ENCODE data around the gene HDAC8. TPM values are rescaled to one million over a fixed set of nuclear protein-coding genes. Genes with fewer than 3 reads are reported as not detected.
A peak's percentile ranks its signal among the peaks of the same experiment; 100 is the strongest.

HDAC8 gene
- total RNA-seq, 6 experiments from 2014 or later = 14.4 to 20.7 (median 17.8) TPM

GRCh38 chrX:72313707-72314641 lies 258.7 kb downstream of the HDAC8 start:
- no peak overlapping the region for H3K27ac Mint-ChIP-seq
- no peaks in the 10 kb centered on the region for H3K36me3 Mint-ChIP-seq (ENCODE audit: low read depth)
- H3K4me3 Mint-ChIP-seq = no peak overlapping the region
- no peaks in the 10 kb centered on the region for H3K4me1 Mint-ChIP-seq (ENCODE audit: low read depth)
- H3K9me3 Mint-ChIP-seq = no peaks in the 10 kb centered on the region
- TF ChIP-seq, protein P1, sequence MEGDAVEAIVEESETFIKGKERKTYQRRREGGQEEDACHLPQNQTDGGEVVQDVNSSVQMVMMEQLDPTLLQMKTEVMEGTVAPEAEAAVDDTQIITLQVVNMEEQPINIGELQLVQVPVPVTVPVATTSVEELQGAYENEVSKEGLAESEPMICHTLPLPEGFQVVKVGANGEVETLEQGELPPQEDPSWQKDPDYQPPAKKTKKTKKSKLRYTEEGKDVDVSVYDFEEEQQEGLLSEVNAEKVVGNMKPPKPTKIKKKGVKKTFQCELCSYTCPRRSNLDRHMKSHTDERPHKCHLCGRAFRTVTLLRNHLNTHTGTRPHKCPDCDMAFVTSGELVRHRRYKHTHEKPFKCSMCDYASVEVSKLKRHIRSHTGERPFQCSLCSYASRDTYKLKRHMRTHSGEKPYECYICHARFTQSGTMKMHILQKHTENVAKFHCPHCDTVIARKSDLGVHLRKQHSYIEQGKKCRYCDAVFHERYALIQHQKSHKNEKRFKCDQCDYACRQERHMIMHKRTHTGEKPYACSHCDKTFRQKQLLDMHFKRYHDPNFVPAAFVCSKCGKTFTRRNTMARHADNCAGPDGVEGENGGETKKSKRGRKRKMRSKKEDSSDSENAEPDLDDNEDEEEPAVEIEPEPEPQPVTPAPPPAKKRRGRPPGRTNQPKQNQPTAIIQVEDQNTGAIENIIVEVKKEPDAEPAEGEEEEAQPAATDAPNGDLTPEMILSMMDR (IDR thresholded peaks at IDR 0.05) = no peak
- no peaks in the 10 kb centered on the region; the same call in 1 of the 2 replicates for H3K27me3 Mint-ChIP-seq (ENCODE audit: insufficient read depth)
- DNase-seq = no peak

GRCh38 chrX:72312311-72312940 lies 260.2 kb downstream of the HDAC8 start:
- TF ChIP-seq, protein P1 (IDR thresholded peaks at IDR 0.05) = no peak
- H3K9me3 Mint-ChIP-seq = no peaks in the 10 kb centered on the region
- H3K36me3 Mint-ChIP-seq (ENCODE audit: low read depth) = no peaks in the 10 kb centered on the region
- H3K4me3 Mint-ChIP-seq = no peak overlapping the region
- H3K27ac Mint-ChIP-seq = no peak overlapping the region
- DNase-seq = no peak
- H3K4me1 Mint-ChIP-seq (ENCODE audit: low read depth) = peaks cover 5% of the 10 kb centered on the region
- H3K27me3 Mint-ChIP-seq (ENCODE audit: insufficient read depth) = peaks cover 6% of the 10 kb centered on the region

- Mint-ChIP-seq H3K27ac (no peak overlapping the region), H3K36me3 (ENCODE audit: low read depth) (no peaks in the 10 kb centered on the region), H3K4me3 (peak overlapping the region; percentile 60; the same call in 1 of the 2 replicates), H3K4me1 (ENCODE audit: low read depth) (peaks cover 5% of the 10 kb centered on the region), H3K27me3 (ENCODE audit: insufficient read depth) (peaks cover 17% of the 10 kb centered on the region), H3K9me3 (no peaks in the 10 kb centered on the region)
- no peak for DNase-seq
- TF ChIP-seq, protein P1 (IDR thresholded peaks at IDR 0.05) = no peak
Observed at GRCh38 chrX:72309297-72310071, 263.2 kb downstream of the HDAC8 start.

DNA sequence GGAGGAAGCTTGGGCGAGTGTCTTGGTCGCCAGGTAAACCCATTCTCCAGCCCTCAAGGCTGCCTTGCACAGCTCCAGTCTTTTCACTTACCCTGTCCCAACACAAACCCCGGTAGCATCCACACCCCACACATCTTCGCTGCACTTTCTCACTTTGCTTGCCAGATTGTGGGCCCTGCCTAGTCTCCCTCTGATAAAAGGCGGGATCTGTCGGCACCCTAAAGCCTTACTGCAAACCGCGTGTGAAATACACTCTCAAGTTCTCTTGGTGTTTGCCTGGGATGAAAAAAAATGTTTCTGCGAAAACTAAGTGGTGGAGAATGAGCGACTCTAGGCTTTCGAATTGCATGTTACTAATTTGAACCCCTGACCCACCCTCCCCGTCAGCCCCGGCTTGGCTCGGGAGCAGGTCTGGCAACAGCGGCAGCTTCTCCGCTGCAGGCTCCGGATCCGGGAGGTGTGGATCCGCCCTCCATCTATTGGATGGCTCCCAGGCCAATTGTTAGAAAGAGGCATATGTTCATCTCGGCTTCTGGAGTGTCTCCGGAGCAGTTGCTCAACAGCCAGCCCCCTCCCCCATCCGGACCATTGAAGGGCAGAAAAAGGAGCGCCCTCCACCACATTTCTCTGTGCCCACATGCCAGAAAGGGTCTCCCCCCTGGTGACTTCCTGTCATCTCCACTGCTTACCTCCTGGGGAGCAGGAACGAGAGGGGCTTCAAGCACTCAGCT lies 263.9 kb downstream of the HDAC8 start:
- Mint-ChIP-seq H3K4me1 (ENCODE audit: low read depth) (peaks cover 5% of the 10 kb centered on the region), H3K9me3 (no peaks in the 10 kb centered on the region), H3K4me3 (peak overlapping the region; percentile 60), H3K27me3 (ENCODE audit: insufficient read depth) (peaks cover 18% of the 10 kb centered on the region), H3K36me3 (ENCODE audit: low read depth) (no peaks in the 10 kb centered on the region), H3K27ac (no peak overlapping the region)
- DNase-seq = peak; percentile 32
- TF ChIP-seq, protein P1 (IDR thresholded peaks at IDR 0.05) = no peak

GRCh38 chrX:72308209-72308565 lies 264.5 kb downstream of the HDAC8 start:
- no peaks in the 10 kb centered on the region for H3K36me3 Mint-ChIP-seq (ENCODE audit: low read depth)
- H3K9me3 Mint-ChIP-seq = no peaks in the 10 kb centered on the region
- H3K4me1 Mint-ChIP-seq (ENCODE audit: low read depth) = peaks cover 5% of the 10 kb centered on the region
- peak overlapping the region; percentile 60; the same call in 1 of the 2 replicates for H3K4me3 Mint-ChIP-seq
- no peak for DNase-seq
- H3K27ac Mint-ChIP-seq = no peak overlapping the region
- TF ChIP-seq, protein P1 (IDR thresholded peaks at IDR 0.05) = no peak
- H3K27me3 Mint-ChIP-seq (ENCODE audit: insufficient read depth) = peaks cover 18% of the 10 kb centered on the region
